HUES6 (cell line): ENCODE data around the gene SESN3.
"Not testable (repeated sequence)": the region's sequence is repeated elsewhere in the genome, so short reads cannot be mapped to it uniquely, and the experiment has no call there.

ENCODE experiments used
- H3K27ac ChIP-seq: 2 replicates; pipeline ENCODE4 v1.7.0; 2013; ENCODE audit warnings: low read depth, mild to moderate bottlenecking, low read length, inconsistent platforms
- H3K27me3 ChIP-seq: 2 replicates; pipeline ENCODE4 v1.6.1; 2013; ENCODE audit warnings: low read length; ENCODE audit not compliant: control insufficient read depth, insufficient read depth
- H3K36me3 ChIP-seq: 2 replicates; pipeline ENCODE4 v1.6.1; 2013; ENCODE audit warnings: low read length; ENCODE audit not compliant: control insufficient read depth, insufficient read depth
- H3K4me1 ChIP-seq: 2 replicates; pipeline ENCODE4 v1.6.1; 2013; ENCODE audit warnings: low read length; ENCODE audit not compliant: control insufficient read depth, insufficient read depth
- H3K4me3 ChIP-seq: 2 replicates; pipeline ENCODE4 v1.5.1; 2013; ENCODE audit warnings: low read depth, low read length
- H3K9ac ChIP-seq: one replicate; pipeline ENCODE4 v1.6.1; 2013; ENCODE audit warnings: mild to moderate bottlenecking, low read length
- H3K9me3 ChIP-seq: 2 replicates; pipeline ENCODE4 v1.6.1; 2013; ENCODE audit warnings: low read depth, low read length; ENCODE audit not compliant: control insufficient read depth, insufficient read depth

SESN3 gene

GRCh38 chr11:95212609-95213008 is 18.4 kb downstream of the SESN3 start:
- Histone ChIP-seq H3K4me1 (no peaks in the 10 kb centered on the region), H3K27ac (no peak overlapping the region), H3K36me3 (no peaks in the 10 kb centered on the region), H3K27me3 (no peaks in the 10 kb centered on the region), H3K9ac (no peak overlapping the region), H3K9me3 (no peaks in the 10 kb centered on the region), H3K4me3 (no peak overlapping the region)

- not testable (repeated sequence) for H3K4me1 ChIP-seq, H3K4me3 ChIP-seq, H3K27ac ChIP-seq, H3K9ac ChIP-seq, H3K36me3 ChIP-seq, H3K27me3 ChIP-seq, H3K9me3 ChIP-seq
These were observed 21.5 kb downstream of the SESN3 start for GRCh38 chr11:95209535-95209934.

- Histone ChIP-seq H3K27me3 (no peaks in the 10 kb centered on the region), H3K9me3 (0 out of 2 replicates have a peak, but pooled peaks cover 4% of the 10 kb centered on the region), H3K9ac (no peak overlapping the region), H3K4me3 (no peak overlapping the region), H3K4me1 (peaks cover 4% of the 10 kb centered on the region; the same call in 1 of the 2 replicates), H3K27ac (no peak overlapping the region), H3K36me3 (no peaks in the 10 kb centered on the region)
These were observed 30.1 kb downstream of the SESN3 start for GRCh38 chr11:95200781-95201457.

- no peaks in the 10 kb centered on the region for H3K27me3 ChIP-seq
- H3K9me3 ChIP-seq, result no peaks in the 10 kb centered on the region
- peaks cover 10% of the 10 kb centered on the region for H3K36me3 ChIP-seq
- H3K4me1 ChIP-seq, result peaks cover 4% of the 10 kb centered on the region; the same call in 1 of the 2 replicates
- H3K27ac ChIP-seq, result no peak overlapping the region
- H3K4me3 ChIP-seq, result no peak overlapping the region
- no peak overlapping the region for H3K9ac ChIP-seq
These were observed 35.2 kb downstream of the SESN3 start for GRCh38 chr11:95195831-95196230.

- Histone ChIP-seq H3K9me3 (no peaks in the 10 kb centered on the region), H3K36me3 (peaks cover 17% of the 10 kb centered on the region), H3K4me1 (peaks cover 4% of the 10 kb centered on the region; the same call in 1 of the 2 replicates), H3K27ac (no peak overlapping the region), H3K9ac (no peak overlapping the region), H3K27me3 (no peaks in the 10 kb centered on the region), H3K4me3 (no peak overlapping the region)
These were observed 37.5 kb downstream of the SESN3 start for GRCh38 chr11:95193541-95193940.

GRCh38 chr11:95192717-95193116 is 38.3 kb downstream of the SESN3 start:
- H3K27me3 ChIP-seq, result no peaks in the 10 kb centered on the region
- H3K9me3 ChIP-seq, result no peaks in the 10 kb centered on the region
- H3K4me1 ChIP-seq, result no peaks in the 10 kb centered on the region; the same call in 1 of the 2 replicates
- H3K36me3 ChIP-seq, result peaks cover 17% of the 10 kb centered on the region
- no peak overlapping the region for H3K4me3 ChIP-seq
- no peak overlapping the region for H3K27ac ChIP-seq
- H3K9ac ChIP-seq, result no peak overlapping the region

GRCh38 chr11:95187723-95188122 is 43.3 kb downstream of the SESN3 start:
- H3K4me1 ChIP-seq, result no peaks in the 10 kb centered on the region
- no peak overlapping the region for H3K27ac ChIP-seq
- H3K36me3 ChIP-seq, result peaks cover 24% of the 10 kb centered on the region
- H3K27me3 ChIP-seq, result no peaks in the 10 kb centered on the region
- no peaks in the 10 kb centered on the region for H3K9me3 ChIP-seq
- no peak overlapping the region for H3K9ac ChIP-seq
- no peak overlapping the region for H3K4me3 ChIP-seq

- Histone ChIP-seq H3K27ac (no peak overlapping the region), H3K9ac (no peak overlapping the region), H3K9me3 (no peaks in the 10 kb centered on the region), H3K36me3 (peaks cover 31% of the 10 kb centered on the region), H3K4me3 (no peak overlapping the region), H3K27me3 (no peaks in the 10 kb centered on the region), H3K4me1 (no peaks in the 10 kb centered on the region)
These were observed 48.6 kb downstream of the SESN3 start for GRCh38 chr11:95182397-95182796.

- H3K4me1 ChIP-seq, result no peaks in the 10 kb centered on the region
- no peaks in the 10 kb centered on the region for H3K27me3 ChIP-seq
- no peak overlapping the region for H3K27ac ChIP-seq
- H3K9ac ChIP-seq, result no peak overlapping the region
- no peaks in the 10 kb centered on the region for H3K9me3 ChIP-seq
- H3K36me3 ChIP-seq, result peaks cover 53% of the 10 kb centered on the region
- H3K4me3 ChIP-seq, result no peak overlapping the region
These were observed 55.1 kb downstream of the SESN3 start for GRCh38 chr11:95175818-95176380.

GRCh38 chr11:95170294-95170693 is 60.7 kb downstream of the SESN3 start:
- no peak overlapping the region for H3K9ac ChIP-seq
- peaks cover 20% of the 10 kb centered on the region for H3K36me3 ChIP-seq
- no peaks in the 10 kb centered on the region for H3K9me3 ChIP-seq
- H3K27ac ChIP-seq, result no peak overlapping the region
- peaks cover 11% of the 10 kb centered on the region; the same call in 1 of the 2 replicates for H3K4me1 ChIP-seq
- no peak overlapping the region for H3K4me3 ChIP-seq
- H3K27me3 ChIP-seq, result no peaks in the 10 kb centered on the region

GRCh38 chr11:95166781-95167180 is 64.2 kb downstream of the SESN3 start:
- peaks cover 11% of the 10 kb centered on the region; the same call in 1 of the 2 replicates for H3K4me1 ChIP-seq
- no peak overlapping the region for H3K4me3 ChIP-seq
- H3K27me3 ChIP-seq, result no peaks in the 10 kb centered on the region
- no peaks in the 10 kb centered on the region for H3K36me3 ChIP-seq
- no peak overlapping the region for H3K9ac ChIP-seq
- no peak overlapping the region for H3K27ac ChIP-seq
- H3K9me3 ChIP-seq, result no peaks in the 10 kb centered on the region
